ENCODE data around the gene MRPS12.

Gene MRPS12

DNA sequence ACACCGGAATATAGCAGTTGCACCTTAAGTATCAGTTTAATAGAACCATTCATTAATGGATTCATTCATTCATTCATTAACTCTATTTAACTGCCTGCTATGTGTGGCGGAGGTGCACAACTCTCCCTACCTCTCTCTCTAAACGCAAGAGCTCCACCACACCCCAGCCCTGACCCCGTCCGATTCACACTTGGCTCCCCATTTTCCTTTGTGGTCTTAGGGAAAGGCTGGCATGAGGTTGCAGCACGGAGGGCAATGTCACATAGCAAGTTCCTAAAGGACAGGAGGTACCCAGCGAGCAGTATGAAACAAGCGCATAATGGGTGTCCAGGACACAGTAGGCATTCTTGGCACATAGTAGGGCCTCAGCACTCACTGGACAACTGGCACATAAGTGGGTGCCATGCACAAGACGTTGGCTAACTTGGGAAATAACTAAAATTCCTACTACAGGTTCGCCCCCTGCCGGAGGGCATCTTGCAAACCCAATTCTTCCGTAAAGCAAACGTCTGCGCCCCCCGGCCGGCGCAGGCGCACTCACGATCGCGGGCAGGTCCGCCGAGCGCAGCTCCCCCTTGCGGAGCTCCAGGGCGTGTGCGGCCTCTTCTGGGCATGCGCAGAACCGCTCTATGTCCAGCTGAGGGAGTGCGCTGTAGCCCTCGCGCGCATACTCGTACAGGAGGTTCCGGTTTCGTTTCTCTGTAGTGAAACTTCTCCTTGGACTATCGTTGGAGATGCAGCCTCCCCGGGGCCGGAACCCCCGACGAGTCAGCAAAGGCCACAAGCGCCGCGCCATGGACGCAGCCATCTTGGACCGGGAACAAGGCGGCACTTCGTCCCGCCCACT, 592 bp upstream of the MRPS12 start, which contains the start of gene SARS2 (continued):
- TF ChIP-seq, protein P1, sequence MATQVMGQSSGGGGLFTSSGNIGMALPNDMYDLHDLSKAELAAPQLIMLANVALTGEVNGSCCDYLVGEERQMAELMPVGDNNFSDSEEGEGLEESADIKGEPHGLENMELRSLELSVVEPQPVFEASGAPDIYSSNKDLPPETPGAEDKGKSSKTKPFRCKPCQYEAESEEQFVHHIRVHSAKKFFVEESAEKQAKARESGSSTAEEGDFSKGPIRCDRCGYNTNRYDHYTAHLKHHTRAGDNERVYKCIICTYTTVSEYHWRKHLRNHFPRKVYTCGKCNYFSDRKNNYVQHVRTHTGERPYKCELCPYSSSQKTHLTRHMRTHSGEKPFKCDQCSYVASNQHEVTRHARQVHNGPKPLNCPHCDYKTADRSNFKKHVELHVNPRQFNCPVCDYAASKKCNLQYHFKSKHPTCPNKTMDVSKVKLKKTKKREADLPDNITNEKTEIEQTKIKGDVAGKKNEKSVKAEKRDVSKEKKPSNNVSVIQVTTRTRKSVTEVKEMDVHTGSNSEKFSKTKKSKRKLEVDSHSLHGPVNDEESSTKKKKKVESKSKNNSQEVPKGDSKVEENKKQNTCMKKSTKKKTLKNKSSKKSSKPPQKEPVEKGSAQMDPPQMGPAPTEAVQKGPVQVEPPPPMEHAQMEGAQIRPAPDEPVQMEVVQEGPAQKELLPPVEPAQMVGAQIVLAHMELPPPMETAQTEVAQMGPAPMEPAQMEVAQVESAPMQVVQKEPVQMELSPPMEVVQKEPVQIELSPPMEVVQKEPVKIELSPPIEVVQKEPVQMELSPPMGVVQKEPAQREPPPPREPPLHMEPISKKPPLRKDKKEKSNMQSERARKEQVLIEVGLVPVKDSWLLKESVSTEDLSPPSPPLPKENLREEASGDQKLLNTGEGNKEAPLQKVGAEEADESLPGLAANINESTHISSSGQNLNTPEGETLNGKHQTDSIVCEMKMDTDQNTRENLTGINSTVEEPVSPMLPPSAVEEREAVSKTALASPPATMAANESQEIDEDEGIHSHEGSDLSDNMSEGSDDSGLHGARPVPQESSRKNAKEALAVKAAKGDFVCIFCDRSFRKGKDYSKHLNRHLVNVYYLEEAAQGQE (tag by site-specific recombination; IDR thresholded peaks at IDR 0.05), result peak; percentile 41; the same call in 1 of the 2 replicates
- TF ChIP-seq EGR2 (tag by site-specific recombination; IDR thresholded peaks at IDR 0.05; ENCODE audit: low read depth) (no peak), ZNF324 (tag by site-specific recombination; IDR thresholded peaks at IDR 0.05) (peak; percentile 91), ZNF274 (IDR thresholded peaks at IDR 0.05; ENCODE audit: low read length) (no peak), ZNF274 (tag by site-specific recombination; IDR thresholded peaks at IDR 0.05; ENCODE audit: borderline replicate concordance) (no peak), ZNF335 (tag by site-specific recombination; conservative IDR thresholded peaks at IDR 0.05) (peak; percentile 97), ZNF48 (tag by site-specific recombination; IDR thresholded peaks at IDR 0.05) (no peak), ZBTB21 (tag by site-specific recombination; IDR thresholded peaks at IDR 0.05) (peak; percentile 47; the same call in 1 of the 2 replicates), ZNF792 (tag by site-specific recombination; IDR thresholded peaks at IDR 0.05) (peak; percentile 91), WT1 (tag by site-specific recombination; IDR thresholded peaks at IDR 0.05) (peak; percentile 61), ZNF221 (tag by site-specific recombination; IDR thresholded peaks at IDR 0.05; ENCODE audit: borderline replicate concordance) (0 out of 2 replicates have a peak, but pooled peaks have one; percentile 74), TCF7L2 (IDR thresholded peaks at IDR 0.05; ENCODE audit: borderline replicate concordance, low read depth, low read length) (no peak), ZNF202 (tag by site-specific recombination; IDR thresholded peaks at IDR 0.05; ENCODE audit: borderline replicate concordance) (no peak), ZNF350 (tag by site-specific recombination; IDR thresholded peaks at IDR 0.05) (no peak), HOXC10 (CRISPR knock-in tag; IDR thresholded peaks at IDR 0.05) (no peak), MYNN (tag by site-specific recombination; IDR thresholded peaks at IDR 0.05; ENCODE audit: borderline replicate concordance) (no peak), ZNF549 (tag by site-specific recombination; IDR thresholded peaks at IDR 0.05) (no peak), ZNF426 (tag by site-specific recombination; IDR thresholded peaks at IDR 0.05) (no peak), ZSCAN30 (tag by site-specific recombination; IDR thresholded peaks at IDR 0.05) (peak; percentile 100), ZNF558 (tag by site-specific recombination; IDR thresholded peaks at IDR 0.05) (no peak; the same call in 1 of the 2 replicates), ZFHX2 (tag by site-specific recombination; conservative IDR thresholded peaks at IDR 0.05) (peak; percentile 38), ZNF266 (tag by site-specific recombination; IDR thresholded peaks at IDR 0.05; ENCODE audit: low read depth) (no peak), ZNF585B (tag by site-specific recombination; IDR thresholded peaks at IDR 0.05) (no peak), HIC1 (tag by site-specific recombination; IDR thresholded peaks at IDR 0.05) (peak; percentile 100), ZNF433 (tag by site-specific recombination; IDR thresholded peaks at IDR 0.05; ENCODE audit: low read depth) (no peak), KLF16 (tag by site-specific recombination; IDR thresholded peaks at IDR 0.05) (peak; percentile 71; the same call in 1 of the 2 replicates), YY2 (tag by site-specific recombination; IDR thresholded peaks at IDR 0.05) (peak; percentile 100), MZF1 (tag by site-specific recombination; IDR thresholded peaks at IDR 0.05; ENCODE audit: borderline replicate concordance) (peak; percentile 88)
- TF ChIP-seq, protein P2, sequence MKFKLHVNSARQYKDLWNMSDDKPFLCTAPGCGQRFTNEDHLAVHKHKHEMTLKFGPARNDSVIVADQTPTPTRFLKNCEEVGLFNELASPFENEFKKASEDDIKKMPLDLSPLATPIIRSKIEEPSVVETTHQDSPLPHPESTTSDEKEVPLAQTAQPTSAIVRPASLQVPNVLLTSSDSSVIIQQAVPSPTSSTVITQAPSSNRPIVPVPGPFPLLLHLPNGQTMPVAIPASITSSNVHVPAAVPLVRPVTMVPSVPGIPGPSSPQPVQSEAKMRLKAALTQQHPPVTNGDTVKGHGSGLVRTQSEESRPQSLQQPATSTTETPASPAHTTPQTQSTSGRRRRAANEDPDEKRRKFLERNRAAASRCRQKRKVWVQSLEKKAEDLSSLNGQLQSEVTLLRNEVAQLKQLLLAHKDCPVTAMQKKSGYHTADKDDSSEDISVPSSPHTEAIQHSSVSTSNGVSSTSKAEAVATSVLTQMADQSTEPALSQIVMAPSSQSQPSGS (tag by site-specific recombination; IDR thresholded peaks at IDR 0.05; ENCODE audit: low read depth), result no peak
- TF ChIP-seq, protein P3, sequence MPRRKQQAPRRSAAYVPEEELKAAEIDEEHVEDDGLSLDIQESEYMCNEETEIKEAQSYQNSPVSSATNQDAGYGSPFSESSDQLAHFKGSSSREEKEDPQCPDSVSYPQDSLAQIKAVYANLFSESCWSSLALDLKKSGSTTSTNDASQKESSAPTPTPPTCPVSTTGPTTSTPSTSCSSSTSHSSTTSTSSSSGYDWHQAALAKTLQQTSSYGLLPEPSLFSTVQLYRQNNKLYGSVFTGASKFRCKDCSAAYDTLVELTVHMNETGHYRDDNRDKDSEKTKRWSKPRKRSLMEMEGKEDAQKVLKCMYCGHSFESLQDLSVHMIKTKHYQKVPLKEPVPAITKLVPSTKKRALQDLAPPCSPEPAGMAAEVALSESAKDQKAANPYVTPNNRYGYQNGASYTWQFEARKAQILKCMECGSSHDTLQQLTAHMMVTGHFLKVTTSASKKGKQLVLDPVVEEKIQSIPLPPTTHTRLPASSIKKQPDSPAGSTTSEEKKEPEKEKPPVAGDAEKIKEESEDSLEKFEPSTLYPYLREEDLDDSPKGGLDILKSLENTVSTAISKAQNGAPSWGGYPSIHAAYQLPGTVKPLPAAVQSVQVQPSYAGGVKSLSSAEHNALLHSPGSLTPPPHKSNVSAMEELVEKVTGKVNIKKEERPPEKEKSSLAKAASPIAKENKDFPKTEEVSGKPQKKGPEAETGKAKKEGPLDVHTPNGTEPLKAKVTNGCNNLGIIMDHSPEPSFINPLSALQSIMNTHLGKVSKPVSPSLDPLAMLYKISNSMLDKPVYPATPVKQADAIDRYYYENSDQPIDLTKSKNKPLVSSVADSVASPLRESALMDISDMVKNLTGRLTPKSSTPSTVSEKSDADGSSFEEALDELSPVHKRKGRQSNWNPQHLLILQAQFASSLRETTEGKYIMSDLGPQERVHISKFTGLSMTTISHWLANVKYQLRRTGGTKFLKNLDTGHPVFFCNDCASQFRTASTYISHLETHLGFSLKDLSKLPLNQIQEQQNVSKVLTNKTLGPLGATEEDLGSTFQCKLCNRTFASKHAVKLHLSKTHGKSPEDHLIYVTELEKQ (tag by site-specific recombination; IDR thresholded peaks at IDR 0.05; ENCODE audit: borderline replicate concordance), result peak; percentile 55; the same call in 1 of the 2 replicates

Data from HEK293 (cell line).